ENCODE results near the gene APOLD1. TPM values are rescaled to one million over a fixed set of nuclear protein-coding genes. Genes with fewer than 3 reads are reported as not detected.

Gene APOLD1
- total RNA-seq, 1 donor from 2014 or later: 5.6 TPM

DNA sequence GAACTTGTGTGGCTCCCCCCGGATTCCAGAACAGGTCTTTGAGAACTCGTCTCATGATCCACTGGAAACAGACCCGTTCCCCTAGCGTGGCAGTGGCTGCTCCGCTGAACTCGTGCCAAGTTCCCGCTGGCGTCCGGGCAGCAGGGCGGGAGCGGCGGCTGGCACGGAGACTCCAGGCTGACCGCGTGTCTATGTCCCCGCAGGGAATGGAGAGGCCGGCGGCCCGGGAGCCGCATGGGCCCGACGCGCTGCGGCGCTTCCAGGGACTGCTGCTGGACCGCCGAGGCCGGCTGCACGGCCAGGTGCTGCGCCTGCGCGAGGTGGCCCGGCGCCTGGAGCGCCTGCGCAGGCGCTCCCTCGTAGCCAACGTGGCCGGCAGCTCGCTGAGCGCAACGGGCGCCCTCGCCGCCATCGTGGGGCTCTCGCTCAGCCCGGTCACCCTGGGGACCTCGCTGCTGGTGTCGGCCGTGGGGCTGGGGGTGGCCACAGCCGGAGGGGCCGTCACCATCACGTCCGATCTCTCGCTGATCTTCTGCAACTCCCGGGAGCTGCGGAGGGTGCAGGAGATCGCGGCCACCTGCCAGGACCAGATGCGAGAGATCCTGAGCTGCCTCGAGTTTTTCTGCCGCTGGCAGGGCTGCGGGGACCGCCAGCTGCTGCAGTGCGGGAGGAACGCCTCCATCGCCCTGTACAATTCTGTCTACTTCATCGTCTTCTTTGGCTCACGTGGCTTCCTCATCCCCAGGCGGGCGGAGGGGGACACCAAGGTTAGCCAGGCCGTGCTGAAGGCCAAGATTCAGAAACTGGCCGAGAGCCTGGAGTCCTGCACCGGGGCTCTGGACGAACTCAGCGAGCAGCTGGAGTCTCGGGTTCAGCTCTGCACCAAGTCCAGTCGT is 1.5 kb downstream of the APOLD1 start:
- H3K9me3 Mint-ChIP-seq: no peaks in the 10 kb centered on the region
- TF ChIP-seq CTCF (conservative IDR thresholded peaks at IDR 0.05): peak; percentile 38
- peaks cover 3% of the 10 kb centered on the region for H3K36me3 Mint-ChIP-seq
- H3K4me3 Mint-ChIP-seq: peak overlapping the region; percentile 73
- H3K4me1 Mint-ChIP-seq (ENCODE audit: unreplicated experiment): peaks cover 30% of the 10 kb centered on the region
- H3K27me3 Mint-ChIP-seq: peaks cover 18% of the 10 kb centered on the region
- peak; percentile 72 for DNase-seq (ENCODE audit: extremely low spot score, unreplicated experiment)
- H3K27ac Mint-ChIP-seq: peak overlapping the region; percentile 31

DNA sequence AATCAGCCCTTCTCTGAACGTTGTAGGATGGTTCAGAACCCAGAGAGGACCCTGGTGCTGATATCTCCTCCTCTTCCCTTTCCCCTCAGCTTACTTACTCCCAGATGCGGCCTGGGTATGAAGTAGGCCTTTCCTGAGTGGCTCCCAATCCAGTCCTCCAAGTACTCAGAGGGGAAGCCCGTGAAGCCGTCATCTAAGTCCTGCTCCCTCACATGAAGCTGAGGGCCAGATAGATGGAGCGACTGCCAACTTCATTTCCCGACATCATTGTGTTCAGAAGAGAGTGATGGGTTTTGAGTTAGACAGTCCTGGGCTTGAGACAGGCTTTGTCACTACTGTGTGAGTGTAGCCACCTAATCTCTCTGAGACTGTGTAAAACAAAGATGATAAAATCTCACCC is 2.7 kb downstream of the APOLD1 start:
- no peak for DNase-seq (ENCODE audit: extremely low spot score, unreplicated experiment)
- peak overlapping the region; percentile 57 for H3K27ac Mint-ChIP-seq
- peaks cover 18% of the 10 kb centered on the region for H3K27me3 Mint-ChIP-seq
- H3K4me1 Mint-ChIP-seq (ENCODE audit: unreplicated experiment): peaks cover 38% of the 10 kb centered on the region
- peak overlapping the region; percentile 87 for H3K4me3 Mint-ChIP-seq
- no peaks in the 10 kb centered on the region for H3K9me3 Mint-ChIP-seq
- no peaks in the 10 kb centered on the region for H3K36me3 Mint-ChIP-seq
- TF ChIP-seq CTCF (conservative IDR thresholded peaks at IDR 0.05): no peak

DNA sequence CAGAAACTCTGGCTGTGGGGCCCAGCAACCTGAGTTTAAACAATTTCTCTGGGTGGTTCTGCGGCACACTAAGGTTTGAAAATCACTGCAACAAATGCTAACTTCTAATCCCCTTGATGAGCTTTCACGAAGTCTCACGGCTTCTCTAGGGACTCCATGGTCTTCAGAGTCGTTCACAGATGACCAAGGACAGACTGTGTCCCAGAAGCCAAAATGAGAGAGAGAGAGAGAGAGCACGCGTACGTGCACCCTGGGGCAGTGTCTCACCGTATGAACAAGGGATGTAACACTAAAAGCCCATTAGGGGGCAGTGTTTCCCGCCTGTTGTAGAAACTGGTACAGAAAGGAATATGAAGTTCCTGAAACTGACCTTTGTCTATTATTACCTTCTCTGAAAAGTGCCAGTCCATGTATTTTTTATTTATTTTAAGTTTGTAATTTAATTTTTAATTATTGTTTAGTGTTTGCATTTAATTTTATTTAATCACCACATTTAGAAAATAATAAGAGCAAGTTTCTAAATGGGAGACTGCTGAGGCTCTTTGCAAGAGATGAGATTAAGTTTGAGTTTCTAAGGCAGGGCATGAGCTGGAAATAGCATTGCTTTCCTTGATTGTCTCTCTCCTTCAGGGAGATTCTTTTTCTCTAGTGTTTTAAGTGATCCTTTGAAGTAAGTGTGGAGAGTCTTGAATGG is 3.4 kb downstream of the APOLD1 start:
- peak overlapping the region; percentile 84 for H3K27ac Mint-ChIP-seq
- peaks cover 38% of the 10 kb centered on the region for H3K4me1 Mint-ChIP-seq (ENCODE audit: unreplicated experiment)
- TF ChIP-seq CTCF (conservative IDR thresholded peaks at IDR 0.05): peak; percentile 92
- DNase-seq (ENCODE audit: extremely low spot score, unreplicated experiment): no peak
- H3K36me3 Mint-ChIP-seq: no peaks in the 10 kb centered on the region
- peaks cover 18% of the 10 kb centered on the region for H3K27me3 Mint-ChIP-seq
- H3K4me3 Mint-ChIP-seq: peak overlapping the region; percentile 87
- no peaks in the 10 kb centered on the region for H3K9me3 Mint-ChIP-seq

GRCh38 chr12:12790956-12791355 is 5.5 kb downstream of the APOLD1 start:
- H3K4me3 Mint-ChIP-seq: peak overlapping the region; percentile 26
- no peak for TF ChIP-seq CTCF (conservative IDR thresholded peaks at IDR 0.05)
- peaks cover 29% of the 10 kb centered on the region for H3K4me1 Mint-ChIP-seq (ENCODE audit: unreplicated experiment)
- H3K27ac Mint-ChIP-seq: peak overlapping the region; percentile 56
- DNase-seq (ENCODE audit: extremely low spot score, unreplicated experiment): no peak
- H3K27me3 Mint-ChIP-seq: peaks cover 7% of the 10 kb centered on the region
- peaks cover 6% of the 10 kb centered on the region for H3K36me3 Mint-ChIP-seq
- H3K9me3 Mint-ChIP-seq: peaks cover 5% of the 10 kb centered on the region

- H3K4me3 Mint-ChIP-seq: peak overlapping the region; percentile 50
- H3K4me1 Mint-ChIP-seq (ENCODE audit: unreplicated experiment): peaks cover 28% of the 10 kb centered on the region
- DNase-seq (ENCODE audit: extremely low spot score, unreplicated experiment): no peak
- H3K27me3 Mint-ChIP-seq: peaks cover 3% of the 10 kb centered on the region
- no peak for TF ChIP-seq CTCF (conservative IDR thresholded peaks at IDR 0.05)
- H3K27ac Mint-ChIP-seq: peak overlapping the region; percentile 56
- peaks cover 8% of the 10 kb centered on the region for H3K36me3 Mint-ChIP-seq
- peaks cover 5% of the 10 kb centered on the region for H3K9me3 Mint-ChIP-seq
These were observed 6.4 kb downstream of the APOLD1 start for GRCh38 chr12:12791756-12792369.

Data from type B pancreatic cell (in vitro differentiated cells).